HG03097 (cell line): Measurements from ENCODE around the gene GBE1.
"Not testable (repeated sequence)": the region's sequence is repeated elsewhere in the genome, so short reads cannot be mapped to it uniquely, and the experiment has no call there.

Experiments used
- ATAC-seq: cut with Tn5 transposase; IDR thresholded peaks from one replicate; pipeline ENCODE4 v1.9.1; 2021; ENCODE audit not compliant: unreplicated experiment, low FRiP score

The GBE1 gene

GRCh38 chr3:81758275-81758674 lies 3.2 kb downstream of the GBE1 start:
- no peak for ATAC-seq

GRCh38 chr3:81753416-81754027 lies 7.9 kb downstream of the GBE1 start:
- no peak for ATAC-seq

GRCh38 chr3:81752604-81753003 lies 8.8 kb downstream of the GBE1 start:
- ATAC-seq: no peak

- ATAC-seq: no peak
These were observed 12.2 kb downstream of the GBE1 start for GRCh38 chr3:81749265-81749664.

GRCh38 chr3:81747280-81747679 lies 14.2 kb downstream of the GBE1 start:
- ATAC-seq: not testable (repeated sequence)

GRCh38 chr3:81744366-81744765 lies 17.1 kb downstream of the GBE1 start:
- no peak for ATAC-seq

- no peak for ATAC-seq
These were observed 18.1 kb downstream of the GBE1 start for GRCh38 chr3:81743096-81744025.

- ATAC-seq: no peak
These were observed 18.9 kb downstream of the GBE1 start for GRCh38 chr3:81742581-81742980.

GRCh38 chr3:81741216-81741615 lies 20.2 kb downstream of the GBE1 start:
- no peak for ATAC-seq

GRCh38 chr3:81740731-81741130 lies 20.7 kb downstream of the GBE1 start:
- ATAC-seq: no peak

GRCh38 chr3:81735334-81735733 lies 26.1 kb downstream of the GBE1 start:
- no peak for ATAC-seq

- ATAC-seq: no peak
These were observed 26.7 kb downstream of the GBE1 start for GRCh38 chr3:81734742-81735141.

- no peak for ATAC-seq
These were observed 28.8 kb downstream of the GBE1 start for GRCh38 chr3:81732642-81733041.

- ATAC-seq: no peak
These were observed 32.5 kb downstream of the GBE1 start for GRCh38 chr3:81728766-81729544.

GRCh38 chr3:81726735-81727134 lies 34.7 kb downstream of the GBE1 start:
- ATAC-seq: no peak

- no peak for ATAC-seq
These were observed 35.3 kb downstream of the GBE1 start for GRCh38 chr3:81726132-81726531.

GRCh38 chr3:81723732-81724313 lies 37.6 kb downstream of the GBE1 start:
- ATAC-seq: no peak

GRCh38 chr3:81718311-81718710 lies 43.1 kb downstream of the GBE1 start:
- ATAC-seq: no peak

GRCh38 chr3:81716870-81717509 lies 44.5 kb downstream of the GBE1 start:
- no peak for ATAC-seq

GRCh38 chr3:81713031-81713430 lies 48.4 kb downstream of the GBE1 start:
- no peak for ATAC-seq
